Measurements from ENCODE around the gene FUOM.

Gene FUOM

GRCh38 chr10:133312016-133312768 is 45.6 kb downstream of the FUOM start:
- DNase-seq (ENCODE audit: low read depth in 2 of 2) = no peak

- no peak for DNase-seq (ENCODE audit: low read depth in 2 of 2)
Measured at GRCh38 chr10:133311570-133311969, 46.2 kb downstream of the FUOM start.

GRCh38 chr10:133310789-133311188 is 47.0 kb downstream of the FUOM start:
- DNase-seq (ENCODE audit: low read depth in 2 of 2) = no peak

- no peak for DNase-seq (ENCODE audit: low read depth in 2 of 2)
Measured at GRCh38 chr10:133310399-133310755, 47.4 kb downstream of the FUOM start.

GRCh38 chr10:133309720-133310398 is 48.0 kb downstream of the FUOM start:
- no peak for DNase-seq (ENCODE audit: low read depth in 2 of 2)

GRCh38 chr10:133309100-133309719 is 48.6 kb downstream of the FUOM start:
- peak; percentile 80 for DNase-seq (ENCODE audit: low read depth in 2 of 2)

- peak; percentile 86 for DNase-seq (ENCODE audit: low read depth in 2 of 2)
Measured at GRCh38 chr10:133308421-133309099, 49.3 kb downstream of the FUOM start, which contains the start of the genes TUBGCP2 and ZNF511. TUBGCP2 (minus strand) TSS chr10:133308872; CDS start chr10:133302941, 5,931 bp downstream. ZNF511 (plus strand) TSS chr10:133308914; CDS start chr10:133308944, 30 bp downstream.

- DNase-seq (ENCODE audit: low read depth in 2 of 2) = peak; percentile 66 to 75
Measured at GRCh38 chr10:133307776-133308420, 49.9 kb downstream of the FUOM start.

GRCh38 chr10:133306941-133307379 is 50.9 kb downstream of the FUOM start:
- DNase-seq (ENCODE audit: low read depth in 2 of 2) = no peak

- no peak for DNase-seq (ENCODE audit: low read depth in 2 of 2)
Measured at GRCh38 chr10:133306097-133306476, 51.7 kb downstream of the FUOM start.

Measured in stimulated activated CD8-positive, alpha-beta memory T cell treated with anti-CD3 and anti-CD28 coated beads, Interleukin-15, amount 100 ng/mL, for 48 hours (primary cell).